Measurements from ENCODE around the gene CHST8. TPM values are rescaled to one million over a fixed set of nuclear protein-coding genes. Genes with fewer than 3 reads are reported as not detected.

The CHST8 gene
- total and polyA plus RNA-seq, 4 donors, result 0.05 to 0.07 TPM; not detected in 2

DNA sequence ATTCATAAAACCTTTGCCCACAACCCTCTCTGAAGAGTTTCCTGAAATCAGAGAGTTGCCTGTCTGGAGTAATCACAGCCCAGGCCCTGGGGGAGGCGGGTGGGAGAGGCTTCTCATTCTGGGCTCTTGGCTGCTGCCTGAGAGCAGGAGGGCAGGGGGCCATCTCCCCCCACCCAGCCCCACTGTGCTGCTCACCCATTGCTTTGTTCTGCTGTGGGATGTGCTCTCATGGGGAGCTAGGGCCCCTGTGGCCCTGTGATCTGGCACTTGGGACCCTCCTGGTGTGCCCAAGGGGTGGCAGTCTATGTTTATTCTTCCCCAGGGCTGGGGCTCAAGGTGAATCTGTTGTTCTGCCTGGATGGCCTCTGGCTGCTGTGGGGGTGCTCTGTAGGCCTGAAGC is 181.0 kb downstream of the CHST8 start:
- H3K9ac ChIP-seq (ENCODE audit: low read depth in 1 of 2, low read length in 2 of 2), result no peak overlapping the region
- H3K36me3 ChIP-seq (ENCODE audit: control insufficient read depth in 4 of 4, insufficient read depth in 3 of 4, low read depth in 1 of 4, low read length in 3 of 4), result no peaks in the 10 kb centered on the region
- no peaks in the 10 kb centered on the region for H3K27me3 ChIP-seq (ENCODE audit: control insufficient read depth in 4 of 4, insufficient read depth in 4 of 4, low read length in 3 of 4)
- no peak overlapping the region for H3K4me3 ChIP-seq (ENCODE audit: low read depth in 1 of 3, low read length in 3 of 3)
- DNase-seq (ENCODE audit: low spot score), result no peak
- H3K27ac ChIP-seq (ENCODE audit: low read depth in 1 of 2, low read length in 2 of 2), result peak overlapping the region in 1 of 2 donors; percentile 82
- WGBS, result 94% methylated on average over 1 of the region's 1 CpG
- no peaks in the 10 kb centered on the region for H3K9me3 ChIP-seq (ENCODE audit: control insufficient read depth in 4 of 4, low read length in 3 of 4)
- peaks cover 7 to 12% (median 9%) of the 10 kb centered on the region in 4 donors for H3K4me1 ChIP-seq (ENCODE audit: control insufficient read depth in 4 of 4, insufficient read depth in 4 of 4, low read length in 3 of 4)
- TF ChIP-seq, protein P1, sequence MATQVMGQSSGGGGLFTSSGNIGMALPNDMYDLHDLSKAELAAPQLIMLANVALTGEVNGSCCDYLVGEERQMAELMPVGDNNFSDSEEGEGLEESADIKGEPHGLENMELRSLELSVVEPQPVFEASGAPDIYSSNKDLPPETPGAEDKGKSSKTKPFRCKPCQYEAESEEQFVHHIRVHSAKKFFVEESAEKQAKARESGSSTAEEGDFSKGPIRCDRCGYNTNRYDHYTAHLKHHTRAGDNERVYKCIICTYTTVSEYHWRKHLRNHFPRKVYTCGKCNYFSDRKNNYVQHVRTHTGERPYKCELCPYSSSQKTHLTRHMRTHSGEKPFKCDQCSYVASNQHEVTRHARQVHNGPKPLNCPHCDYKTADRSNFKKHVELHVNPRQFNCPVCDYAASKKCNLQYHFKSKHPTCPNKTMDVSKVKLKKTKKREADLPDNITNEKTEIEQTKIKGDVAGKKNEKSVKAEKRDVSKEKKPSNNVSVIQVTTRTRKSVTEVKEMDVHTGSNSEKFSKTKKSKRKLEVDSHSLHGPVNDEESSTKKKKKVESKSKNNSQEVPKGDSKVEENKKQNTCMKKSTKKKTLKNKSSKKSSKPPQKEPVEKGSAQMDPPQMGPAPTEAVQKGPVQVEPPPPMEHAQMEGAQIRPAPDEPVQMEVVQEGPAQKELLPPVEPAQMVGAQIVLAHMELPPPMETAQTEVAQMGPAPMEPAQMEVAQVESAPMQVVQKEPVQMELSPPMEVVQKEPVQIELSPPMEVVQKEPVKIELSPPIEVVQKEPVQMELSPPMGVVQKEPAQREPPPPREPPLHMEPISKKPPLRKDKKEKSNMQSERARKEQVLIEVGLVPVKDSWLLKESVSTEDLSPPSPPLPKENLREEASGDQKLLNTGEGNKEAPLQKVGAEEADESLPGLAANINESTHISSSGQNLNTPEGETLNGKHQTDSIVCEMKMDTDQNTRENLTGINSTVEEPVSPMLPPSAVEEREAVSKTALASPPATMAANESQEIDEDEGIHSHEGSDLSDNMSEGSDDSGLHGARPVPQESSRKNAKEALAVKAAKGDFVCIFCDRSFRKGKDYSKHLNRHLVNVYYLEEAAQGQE (IDR thresholded peaks at IDR 0.05), result no peak
- TF ChIP-seq HNF4G (IDR thresholded peaks at IDR 0.05), result no peak
- TF ChIP-seq, protein P2, sequence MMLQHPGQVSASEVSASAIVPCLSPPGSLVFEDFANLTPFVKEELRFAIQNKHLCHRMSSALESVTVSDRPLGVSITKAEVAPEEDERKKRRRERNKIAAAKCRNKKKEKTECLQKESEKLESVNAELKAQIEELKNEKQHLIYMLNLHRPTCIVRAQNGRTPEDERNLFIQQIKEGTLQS (IDR thresholded peaks at IDR 0.05), result no peak
- no peak for TF ChIP-seq ZBTB33 (IDR thresholded peaks at IDR 0.05)
- TF ChIP-seq JUND (IDR thresholded peaks at IDR 0.05), result no peak
- no peak for TF ChIP-seq EGR1 (IDR thresholded peaks at IDR 0.05; ENCODE audit: low read depth in 2 of 2)
- TF ChIP-seq, protein P3, sequence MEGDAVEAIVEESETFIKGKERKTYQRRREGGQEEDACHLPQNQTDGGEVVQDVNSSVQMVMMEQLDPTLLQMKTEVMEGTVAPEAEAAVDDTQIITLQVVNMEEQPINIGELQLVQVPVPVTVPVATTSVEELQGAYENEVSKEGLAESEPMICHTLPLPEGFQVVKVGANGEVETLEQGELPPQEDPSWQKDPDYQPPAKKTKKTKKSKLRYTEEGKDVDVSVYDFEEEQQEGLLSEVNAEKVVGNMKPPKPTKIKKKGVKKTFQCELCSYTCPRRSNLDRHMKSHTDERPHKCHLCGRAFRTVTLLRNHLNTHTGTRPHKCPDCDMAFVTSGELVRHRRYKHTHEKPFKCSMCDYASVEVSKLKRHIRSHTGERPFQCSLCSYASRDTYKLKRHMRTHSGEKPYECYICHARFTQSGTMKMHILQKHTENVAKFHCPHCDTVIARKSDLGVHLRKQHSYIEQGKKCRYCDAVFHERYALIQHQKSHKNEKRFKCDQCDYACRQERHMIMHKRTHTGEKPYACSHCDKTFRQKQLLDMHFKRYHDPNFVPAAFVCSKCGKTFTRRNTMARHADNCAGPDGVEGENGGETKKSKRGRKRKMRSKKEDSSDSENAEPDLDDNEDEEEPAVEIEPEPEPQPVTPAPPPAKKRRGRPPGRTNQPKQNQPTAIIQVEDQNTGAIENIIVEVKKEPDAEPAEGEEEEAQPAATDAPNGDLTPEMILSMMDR (IDR thresholded peaks at IDR 0.05; ENCODE audit: low read depth, low read length, missing input control), result no peak
- no peak for TF ChIP-seq GABPA (IDR thresholded peaks at IDR 0.05 in 1 of 2, conservative IDR thresholded peaks at IDR 0.05 in 1 of 2)
- TF ChIP-seq FOXA2 (IDR thresholded peaks at IDR 0.05), result no peak
- TF ChIP-seq RAD21 (IDR thresholded peaks at IDR 0.05), result no peak
- TF ChIP-seq FOXA1 (IDR thresholded peaks at IDR 0.05), result no peak
- TF ChIP-seq, protein P4, sequence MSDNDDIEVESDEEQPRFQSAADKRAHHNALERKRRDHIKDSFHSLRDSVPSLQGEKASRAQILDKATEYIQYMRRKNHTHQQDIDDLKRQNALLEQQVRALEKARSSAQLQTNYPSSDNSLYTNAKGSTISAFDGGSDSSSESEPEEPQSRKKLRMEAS (IDR thresholded peaks at IDR 0.05), result no peak
- no peak for TF ChIP-seq NR2F2 (IDR thresholded peaks at IDR 0.05)
- no peak for TF ChIP-seq HNF4A (conservative IDR thresholded peaks at IDR 0.05)
- TF ChIP-seq TAF1 (conservative IDR thresholded peaks at IDR 0.05), result no peak
- TF ChIP-seq YY1 (IDR thresholded peaks at IDR 0.05), result no peak
- no peak for TF ChIP-seq RXRA (IDR thresholded peaks at IDR 0.05)
